ENCODE data around the gene PAPPA.

DNA sequence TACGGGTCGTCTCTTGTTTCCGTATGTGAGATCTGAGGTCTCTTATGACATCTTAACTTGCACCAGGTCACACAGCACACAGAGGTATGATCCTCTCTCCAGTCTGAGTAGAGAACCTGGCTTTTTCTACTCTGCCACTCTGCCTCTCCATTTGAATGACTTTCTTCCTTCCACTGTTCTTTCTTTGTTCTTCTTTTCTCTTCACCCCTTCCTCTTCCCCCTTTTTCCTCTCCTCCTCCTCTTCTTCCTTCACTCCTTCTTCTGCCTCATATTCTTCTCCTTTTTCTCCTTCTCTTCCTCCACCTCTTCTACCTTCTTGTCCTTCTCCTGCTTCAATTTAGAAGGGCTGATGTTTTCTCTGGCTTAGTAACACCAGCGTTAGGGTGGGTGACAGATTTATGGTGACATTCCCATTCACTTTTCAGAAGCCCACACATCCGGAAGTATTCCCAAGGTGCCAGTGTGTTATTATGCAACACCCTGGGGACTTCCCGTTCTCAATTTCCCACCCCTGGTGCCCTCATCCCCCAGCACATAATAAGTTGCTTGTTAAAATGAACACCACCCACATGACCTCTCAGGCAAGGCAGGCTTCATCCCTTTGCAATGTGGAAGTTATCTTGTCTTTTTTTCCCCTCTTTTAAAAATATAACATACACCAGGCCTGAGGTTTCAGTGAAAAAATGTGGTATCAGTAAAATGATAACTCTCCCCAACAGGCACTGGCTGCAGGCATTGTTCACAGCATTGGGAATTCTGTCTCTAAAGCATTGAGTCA, 122.0 kb downstream of the PAPPA start:
- TF ChIP-seq POLR2A (IDR thresholded peaks at IDR 0.05; ENCODE audit: low read length) (no peak), GATA1 (IDR thresholded peaks at IDR 0.05; ENCODE audit: low read depth, low read length) (no peak)
